T47D (cell line): ENCODE data around the gene CEP78.

Source experiments
- DNase-seq, 2 experiments: peaks; one replicate each; pipeline versions ENCODE4 v3.0.0 to v3.0.0-alpha.2; 2011 to 2012; ENCODE audit warnings: low read depth in 1 of 2, low spot score in 1 of 2
- JUND ChIP-seq: IDR thresholded peaks from 2 replicates; pipeline ENCODE4 v1.6.1; 2012; ENCODE audit warnings: low read depth
- in situ Hi-C: cut with HindIII; loops from 2 replicates; pipeline ENCODE4 v1.10.0; 2016; ENCODE audit warnings: low sequenced_read_pairs, low pct_unique_long_range_greater_than_20kb

The CEP78 gene

GRCh38 chr9:78311075-78311474 is 75.2 kb downstream of the CEP78 start:
- DNase-seq: no peak
- in situ Hi-C loops: no loop called here
- no peak for TF ChIP-seq JUND

- DNase-seq: peak; percentile 18 to 34
- in situ Hi-C loops: no loop called here
- no peak for TF ChIP-seq JUND
Observed at GRCh38 chr9:78311886-78312524, 76.1 kb downstream of the CEP78 start.

DNA sequence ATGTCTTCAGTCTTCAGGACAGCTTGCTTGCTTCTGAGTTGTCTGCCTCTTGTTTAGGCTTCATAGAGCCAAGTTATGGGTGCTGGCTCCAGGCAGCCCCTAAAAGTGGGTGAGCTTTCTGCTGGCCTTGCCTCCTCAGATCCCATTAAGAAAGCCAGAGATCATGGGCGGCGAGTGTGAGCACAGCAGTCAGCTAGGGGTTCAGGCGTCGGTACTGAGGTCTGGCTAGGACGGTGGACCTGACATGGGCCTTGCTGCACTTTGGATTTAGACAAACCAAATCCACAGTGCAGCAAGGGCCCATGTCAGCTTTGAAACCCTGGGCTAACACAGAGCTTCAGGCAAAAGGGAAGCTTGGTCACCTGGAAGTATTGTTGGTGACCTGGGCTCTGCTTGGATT is 78.7 kb downstream of the CEP78 start:
- no peak for DNase-seq
- TF ChIP-seq JUND: no peak
- in situ Hi-C loops: no loop called here

DNA sequence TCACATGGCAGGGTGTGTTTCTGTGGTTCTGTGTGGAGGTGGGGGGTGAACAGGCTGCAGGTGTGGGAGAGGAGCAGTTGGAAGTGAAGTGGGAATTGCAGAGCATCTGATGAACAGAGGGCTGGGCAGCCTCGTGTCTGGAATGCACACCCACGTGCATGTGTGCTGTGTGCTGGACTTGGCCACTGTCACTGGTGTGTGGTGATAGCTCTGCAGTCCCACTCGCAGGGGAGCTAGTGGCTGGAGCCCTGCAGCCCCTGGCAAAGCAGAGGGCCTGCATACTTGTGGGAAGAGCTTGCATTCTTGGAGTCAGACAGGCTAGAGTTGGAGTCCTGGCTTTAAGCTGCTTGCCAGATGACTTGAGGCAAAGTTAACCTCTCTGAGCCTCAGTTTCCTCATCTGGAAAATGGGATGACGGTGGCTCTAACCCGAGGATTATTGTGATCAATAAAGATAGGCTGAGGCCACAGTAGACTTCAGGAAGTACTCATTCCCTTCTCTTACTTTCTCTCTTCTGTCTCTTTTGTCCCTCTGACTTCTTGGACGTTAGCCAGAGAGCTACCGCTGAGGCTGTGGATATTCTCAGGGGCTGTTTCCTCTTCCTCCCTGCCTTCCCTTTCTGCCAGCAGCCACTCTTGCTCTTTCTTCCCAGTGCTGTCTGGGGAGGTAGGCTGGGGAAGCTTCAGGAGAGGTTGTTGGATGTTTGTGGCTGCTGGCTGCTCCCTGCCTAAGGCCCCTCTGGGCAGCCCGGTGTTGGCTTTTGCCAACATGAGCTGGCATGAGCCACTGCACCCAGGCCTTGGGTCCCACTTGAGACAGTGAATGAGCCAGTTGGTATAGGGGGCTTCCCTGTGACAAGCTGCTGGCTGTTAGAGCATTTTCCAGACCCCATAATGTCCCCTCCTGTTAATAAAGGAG is 79.3 kb downstream of the CEP78 start:
- TF ChIP-seq JUND: no peak
- in situ Hi-C loops: no loop called here

GRCh38 chr9:78316166-78316892 is 80.5 kb downstream of the CEP78 start:
- no peak for TF ChIP-seq JUND
- in situ Hi-C loops: no loop called here

More for the DNA sequence above, 79.3 kb downstream of the CEP78 start:
- peak in 1 of 2 experiments; percentile 22 for DNase-seq

GRCh38 chr9:78319197-78320029 is 83.5 kb downstream of the CEP78 start:
- in situ Hi-C loops: no loop called here
- DNase-seq: no peak
- no peak for TF ChIP-seq JUND

More at GRCh38 chr9:78316166-78316892, 80.5 kb downstream of the CEP78 start:
- DNase-seq: no peak

GRCh38 chr9:78320030-78320693 is 84.3 kb downstream of the CEP78 start:
- in situ Hi-C loops: no loop called here
- no peak for TF ChIP-seq JUND
- no peak for DNase-seq

GRCh38 chr9:78320875-78321496 is 85.1 kb downstream of the CEP78 start:
- no peak for DNase-seq
- TF ChIP-seq JUND: no peak
- in situ Hi-C loops: no loop called here

GRCh38 chr9:78321505-78321904 is 85.6 kb downstream of the CEP78 start:
- no peak for DNase-seq
- no peak for TF ChIP-seq JUND
- in situ Hi-C loops: no loop called here

- TF ChIP-seq JUND: no peak
- no peak for DNase-seq
- in situ Hi-C loops: no loop called here
Observed at GRCh38 chr9:78324068-78324650, 88.3 kb downstream of the CEP78 start.

DNA sequence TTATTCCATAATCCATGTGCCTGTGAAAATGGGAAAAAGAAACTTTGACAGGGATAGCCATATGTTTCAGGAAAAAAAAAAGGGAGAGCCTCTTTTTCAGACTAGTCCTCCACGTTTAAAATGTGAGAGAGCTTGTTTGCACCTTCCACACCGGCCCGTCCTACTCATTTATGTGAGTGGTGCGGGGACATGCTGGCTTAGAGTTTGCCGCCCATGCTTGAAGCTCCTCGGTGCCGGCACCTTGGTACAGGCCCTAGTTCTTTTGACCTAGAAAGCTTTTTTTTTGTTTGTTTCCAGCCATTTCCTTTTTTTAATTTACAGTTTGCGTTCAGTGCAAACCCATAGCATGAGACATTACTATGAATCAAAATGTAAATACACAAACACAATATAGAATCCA is 88.8 kb downstream of the CEP78 start:
- no peak for TF ChIP-seq JUND
- no peak for DNase-seq
- in situ Hi-C loops: no loop called here
